PC-3 (cell line): Measurements from ENCODE around the gene ABO. TPM values are rescaled to one million over a fixed set of nuclear protein-coding genes. Genes with fewer than 3 reads are reported as not detected.
"Not testable (repeated sequence)": the region's sequence is repeated elsewhere in the genome, so short reads cannot be mapped to it uniquely, and the experiment has no call there.

ENCODE experiments used
- ATAC-seq: fragments of 200-7000 bp; cut with Tn5 transposase; 2 replicates; pipeline ENCODE4 v1.9.1; 2020; ENCODE audit warnings: mild to moderate bottlenecking, moderate library complexity
- BruUV-seq: library from RNA; stranded (reverse); fragments of 400-500 nt; replicated peaks from 2 replicates; lab custom pipeline; 2021; lab: Mats Ljungman, UMichigan
- CTCF ChIA-PET: fragments of 300-600 bp; sonication (Branson Sonifier 250); formaldehyde crosslinking; loops from one replicate; lab custom pipeline; 2022; ENCODE audit warnings: antibody characterized with exemption; lab: Charles Lee
- POLR2A ChIA-PET: fragments of 300-600 bp; sonication (Branson Sonifier 250); formaldehyde crosslinking; loops from one replicate; lab custom pipeline; 2022; ENCODE audit warnings: antibody characterized with exemption; ENCODE audit not compliant: unreplicated experiment; lab: Charles Lee
- DNase-seq: peaks from one replicate; pipeline ENCODE4 v3.0.0-alpha.2; 2015
- H2AFZ ChIP-seq: fragments of 300-600 bp; sonication (generic); 2 replicates; pipeline ENCODE4 v1.6.0; 2016; ENCODE audit warnings: antibody characterized with exemption, low read length
- H3F3A ChIP-seq: fragments of 300-600 bp; sonication (generic); one replicate; pipeline ENCODE4 v1.6.0; 2017; ENCODE audit warnings: antibody characterized with exemption, low read length, control low read depth, mild to moderate bottlenecking; ENCODE audit not compliant: unreplicated experiment
- H3K27ac ChIP-seq: fragments of 300-600 bp; sonication (generic); 2 replicates; pipeline ENCODE4 v1.5.1; 2016; ENCODE audit warnings: mild to moderate bottlenecking, low read length
- H3K27me3 ChIP-seq: fragments of 300-600 bp; sonication (generic); 2 replicates; pipeline ENCODE4 v1.6.1; 2016; ENCODE audit warnings: low read length, mixed read lengths
- H3K36me3 ChIP-seq: fragments of 300-600 bp; sonication (generic); 2 replicates; pipeline ENCODE4 v1.6.1; 2016; ENCODE audit warnings: low read depth, mixed run types, low read length, mixed read lengths
- H3K4me1 ChIP-seq: fragments of 300-600 bp; sonication (generic); 2 replicates; pipeline ENCODE4 v1.5.1; 2016; ENCODE audit warnings: low read length; ENCODE audit not compliant: insufficient read depth
- H3K4me2 ChIP-seq: fragments of 300-600 bp; sonication (generic); 2 replicates; pipeline ENCODE4 v1.6.0; 2016; ENCODE audit warnings: low read length
- H3K4me3 ChIP-seq: fragments of 300-600 bp; sonication (generic); 2 replicates; pipeline ENCODE4 v1.5.1; 2016; ENCODE audit warnings: mild to moderate bottlenecking, low read length, mixed read lengths
- H3K79me2 ChIP-seq: fragments of 300-600 bp; sonication (generic); 2 replicates; pipeline ENCODE4 v1.6.1; 2017; ENCODE audit warnings: low read length, mixed read lengths
- H3K9ac ChIP-seq: fragments of 300-600 bp; sonication (generic); 2 replicates; pipeline ENCODE4 v1.6.0; 2016; ENCODE audit warnings: mild to moderate bottlenecking, low read length
- H3K9me2 ChIP-seq: fragments of 300-600 bp; sonication (generic); replicated peaks from 2 replicates; pipeline ENCODE4 v1.6.1; 2016; ENCODE audit warnings: mixed run types, low read length, mixed read lengths
- H3K9me3 ChIP-seq: fragments of 300-600 bp; sonication (generic); 2 replicates; pipeline ENCODE4 v1.6.1; 2016; ENCODE audit warnings: low read length, mixed read lengths
- H4K20me1 ChIP-seq: fragments of 300-600 bp; sonication (generic); 2 replicates; pipeline ENCODE4 v1.6.1; 2016; ENCODE audit warnings: low read length, mixed read lengths
- CTCF ChIP-seq: fragments of 300-600 bp; sonication (generic); conservative IDR thresholded peaks from 2 replicates; pipeline ENCODE4 v1.5.1; 2017; ENCODE audit warnings: antibody characterized with exemption, low read depth, mild to moderate bottlenecking, low read length
- EZH2 ChIP-seq: fragments of 300-600 bp; sonication (generic); IDR thresholded peaks from one replicate; pipeline ENCODE4 v1.6.1; 2017; ENCODE audit warnings: antibody characterized with exemption, mild to moderate bottlenecking, low read length; ENCODE audit not compliant: unreplicated experiment
- EZH2phosphoT487 ChIP-seq: fragments of 300-600 bp; sonication (generic); IDR thresholded peaks from 2 replicates; pipeline ENCODE4 v1.6.1; 2018; ENCODE audit warnings: mild to moderate bottlenecking, antibody characterized with exemption, low read length, borderline replicate concordance
- intact Hi-C: fragments of 100-400 bp; cut with micrococcal nuclease; formaldehyde crosslinking; loops from 2 replicates; pipeline ENCODE4 v1.9.0; 2023
- total RNA-seq: library from RNA; depleted of rRNA; stranded (reverse); fragments of >200 nt; gene quantifications from 2 replicates; pipeline ENCODE4 v1.2.3, GENCODE V29; 2014

The ABO gene
- total RNA-seq, 1 experiment from 2014 or later, result not detected

GRCh38 chr9:133285252-133285775 lies 10.3 kb upstream of the ABO start:
- H3K9me3 ChIP-seq, result no peaks in the 10 kb centered on the region
- no peak overlapping the region for H3K9ac ChIP-seq
- no peaks in the 10 kb centered on the region for H3K9me2 ChIP-seq
- DNase-seq, result no peak
- H2AFZ ChIP-seq, result no peak overlapping the region
- no peaks in the 10 kb centered on the region for H3K4me1 ChIP-seq
- no peak overlapping the region for H3K4me2 ChIP-seq
- no TSS peak for BruUV-seq
- ATAC-seq, result no peak
- intact Hi-C loops, result no loop called here
- TF ChIP-seq CTCF, result no peak
- no peak for TF ChIP-seq EZH2phosphoT487
- no peak for TF ChIP-seq EZH2
- CTCF ChIA-PET, result no interaction called here
- H4K20me1 ChIP-seq, result no peaks in the 10 kb centered on the region
- H3K27me3 ChIP-seq, result peaks cover 22% of the 10 kb centered on the region; the same call in 1 of the 2 replicates
- H3K27ac ChIP-seq, result no peak overlapping the region
- H3K36me3 ChIP-seq, result no peaks in the 10 kb centered on the region
- POLR2A ChIA-PET, result no interaction called here
- H3K4me3 ChIP-seq, result no peak overlapping the region
- no peaks in the 10 kb centered on the region for H3K79me2 ChIP-seq
- no peaks in the 10 kb centered on the region for H3F3A ChIP-seq

- H3K4me2 ChIP-seq, result no peak overlapping the region
- H3K27ac ChIP-seq, result no peak overlapping the region
- TF ChIP-seq EZH2, result no peak
- no peak for TF ChIP-seq CTCF
- no peak for TF ChIP-seq EZH2phosphoT487
- H3K4me3 ChIP-seq, result no peak overlapping the region
- H3K9me2 ChIP-seq, result no peaks in the 10 kb centered on the region
- ChIA-PET CTCF (no interaction called here), POLR2A (no interaction called here)
- no peaks in the 10 kb centered on the region for H3K9me3 ChIP-seq
- no peak overlapping the region for H2AFZ ChIP-seq
- DNase-seq (no peak), ATAC-seq (no peak)
- no peak overlapping the region for H3K9ac ChIP-seq
- no peaks in the 10 kb centered on the region for H3K79me2 ChIP-seq
- BruUV-seq, result no TSS peak
- H3F3A ChIP-seq, result no peaks in the 10 kb centered on the region
- H3K4me1 ChIP-seq, result no peaks in the 10 kb centered on the region
- intact Hi-C loops, result no loop called here
- H4K20me1 ChIP-seq, result no peaks in the 10 kb centered on the region
- H3K36me3 ChIP-seq, result no peaks in the 10 kb centered on the region
- H3K27me3 ChIP-seq, result peaks cover 23% of the 10 kb centered on the region; the same call in 1 of the 2 replicates
Measured at GRCh38 chr9:133284362-133284761, 9.4 kb upstream of the ABO start.

GRCh38 chr9:133283255-133284032 lies 8.4 kb upstream of the ABO start:
- H3K4me2 ChIP-seq, H3K79me2 ChIP-seq, H3K4me1 ChIP-seq, H3K9me2 ChIP-seq, H4K20me1 ChIP-seq, H3K9ac ChIP-seq, DNase-seq, CTCF ChIA-PET, POLR2A ChIA-PET, H3K9me3 ChIP-seq, H3K4me3 ChIP-seq, intact Hi-C loops, H2AFZ ChIP-seq, H3F3A ChIP-seq, BruUV-seq, H3K27ac ChIP-seq, ATAC-seq, H3K36me3 ChIP-seq: not testable (repeated sequence)
- H3K27me3 ChIP-seq, result peaks cover 25% of the 10 kb centered on the region
